Hepatocyte (in vitro differentiated cells): ENCODE results near the gene BEST1. TPM values are rescaled to one million over a fixed set of nuclear protein-coding genes. Genes with fewer than 3 reads are reported as not detected.
"Not testable (repeated sequence)": the region's sequence is repeated elsewhere in the genome, so short reads cannot be mapped to it uniquely, and the experiment has no call there.

ENCODE experiments used
- DNase-seq: peaks from one replicate; pipeline ENCODE4 v3.0.0-alpha.2; 2016; ENCODE audit warnings: low spot score
- H2AFZ ChIP-seq: fragments of 200-600 bp; sonication (generic); 2 replicates; pipeline ENCODE4 v1.6.0; 2016; ENCODE audit warnings: antibody characterized with exemption, mild to moderate bottlenecking
- H3K27ac ChIP-seq: fragments of 200-600 bp; sonication (generic); 2 replicates; pipeline ENCODE4 v1.5.1; 2016; ENCODE audit warnings: mild to moderate bottlenecking
- H3K27me3 ChIP-seq: fragments of 200-600 bp; sonication (generic); 2 replicates; pipeline ENCODE4 v1.6.1; 2016
- H3K36me3 ChIP-seq: fragments of 200-600 bp; sonication (generic); replicated peaks from 2 replicates; pipeline ENCODE4 v1.5.1; 2016; ENCODE audit warnings: low read depth; ENCODE audit not compliant: insufficient read depth
- H3K4me1 ChIP-seq: fragments of 200-600 bp; sonication (generic); 2 replicates; pipeline ENCODE4 v1.5.1; 2016; ENCODE audit warnings: mild to moderate bottlenecking, moderate library complexity; ENCODE audit not compliant: insufficient read depth
- H3K4me2 ChIP-seq: fragments of 200-600 bp; sonication (generic); 2 replicates; pipeline ENCODE4 v1.6.0; 2016
- H3K4me3 ChIP-seq: fragments of 200-600 bp; sonication (generic); 2 replicates; pipeline ENCODE4 v1.5.1; 2016; ENCODE audit warnings: mild to moderate bottlenecking
- H3K79me2 ChIP-seq: fragments of 200-600 bp; sonication (generic); 2 replicates; pipeline ENCODE4 v1.6.0; 2017; ENCODE audit warnings: mild to moderate bottlenecking
- H3K9me2 ChIP-seq: fragments of 200-600 bp; sonication (generic); replicated peaks from 2 replicates; pipeline ENCODE4 v1.6.0; 2017; ENCODE audit warnings: mild to moderate bottlenecking; ENCODE audit not compliant: insufficient read depth
- H3K9me3 ChIP-seq: fragments of 200-600 bp; sonication (generic); 2 replicates; pipeline ENCODE4 v1.5.1; 2016; ENCODE audit warnings: low read depth, mild to moderate bottlenecking
- H4K20me1 ChIP-seq: fragments of 200-600 bp; sonication (generic); 2 replicates; pipeline ENCODE4 v1.6.0; 2016; ENCODE audit warnings: mild to moderate bottlenecking; ENCODE audit not compliant: insufficient read depth, poor library complexity, severe bottlenecking
- EZH2 ChIP-seq: fragments of 200-600 bp; sonication (generic); IDR thresholded peaks from 2 replicates; pipeline ENCODE4 v1.6.1; 2016; ENCODE audit warnings: antibody characterized with exemption, mild to moderate bottlenecking, borderline replicate concordance
- EZH2phosphoT487 ChIP-seq: fragments of 200-600 bp; sonication (generic); IDR thresholded peaks from one replicate; pipeline ENCODE4 v1.6.1; 2018; ENCODE audit warnings: antibody characterized with exemption, mild to moderate bottlenecking, low read depth, moderate library complexity; ENCODE audit not compliant: unreplicated experiment, severe bottlenecking
- WGBS: methylation state at CpG from one replicate; pipeline ENCODE4 v1.1.6; 2016; ENCODE audit warnings: low lambda C conversion rate; ENCODE audit errors: missing lambda C conversion rate; 5-methylcytosine and 5-hydroxymethylcytosine counted together
- polyA plus RNA-seq: library from polyadenylated mRNA; unstranded; fragments of >200 nt; fragmentation: Nextera tagmentation; extraction: Ambion mirVana; gene quantifications from 2 replicates; pipeline ENCODE4 v1.2.1, GENCODE V29; 2016
- total RNA-seq: library from RNA; depleted of rRNA; stranded (reverse); fragments of >200 nt; gene quantifications from 2 replicates; pipeline ENCODE4 v1.2.3, GENCODE V29; 2014
- TF ChIP-seq, protein P1 (sequence below): fragments of 200-600 bp; sonication (generic); IDR thresholded peaks from 2 replicates; pipeline ENCODE4 v1.5.1; 2016; ENCODE audit warnings: antibody characterized with exemption, mild to moderate bottlenecking; ENCODE audit not compliant: poor library complexity

The BEST1 gene
- total and polyA plus RNA-seq, 2 experiments from 2014 or later: 3.5 to 5.7 TPM

DNA sequence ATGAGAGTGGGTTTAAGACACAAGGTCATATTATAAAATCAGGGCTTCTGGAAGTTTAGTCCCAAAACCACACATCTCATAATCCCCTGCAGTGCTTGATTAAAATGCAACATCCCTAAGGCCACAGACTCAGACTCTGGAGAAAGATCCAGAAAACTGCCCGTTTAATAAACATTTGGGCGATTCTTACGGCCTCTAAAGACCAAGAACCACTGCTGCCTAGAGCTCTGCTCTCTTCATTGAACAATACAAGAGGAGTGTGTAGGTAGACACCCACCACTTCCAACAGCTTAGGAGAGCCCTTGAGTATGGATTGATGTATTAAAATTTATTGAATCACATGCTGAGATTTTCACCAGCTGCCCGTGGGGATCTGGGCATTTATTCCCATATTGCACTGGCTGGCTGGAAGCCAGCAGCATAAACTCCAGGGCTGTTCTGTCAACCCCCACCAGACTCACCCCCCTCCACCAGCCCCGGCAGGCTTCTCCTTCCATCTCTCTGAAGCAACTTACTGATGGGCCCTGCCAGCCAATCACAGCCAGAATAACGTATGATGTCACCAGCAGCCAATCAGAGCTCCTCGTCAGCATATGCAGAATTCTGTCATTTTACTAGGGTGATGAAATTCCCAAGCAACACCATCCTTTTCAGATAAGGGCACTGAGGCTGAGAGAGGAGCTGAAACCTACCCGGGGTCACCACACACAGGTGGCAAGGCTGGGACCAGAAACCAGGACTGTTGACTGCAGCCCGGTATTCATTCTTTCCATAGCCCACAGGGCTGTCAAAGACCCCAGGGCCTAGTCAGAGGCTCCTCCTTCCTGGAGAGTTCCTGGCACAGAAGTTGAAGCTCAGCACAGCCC, 749 bp upstream of the BEST1 start:
- Histone ChIP-seq H3K4me1 (peaks cover 8% of the 10 kb centered on the region), H3K36me3 (no peaks in the 10 kb centered on the region), H3K4me2 (no peak overlapping the region), H3K27me3 (no peaks in the 10 kb centered on the region), H3K27ac (peak overlapping the region; percentile 71), H3K9me3 (no peaks in the 10 kb centered on the region), H3K9me2 (no peaks in the 10 kb centered on the region), H3K79me2 (no peaks in the 10 kb centered on the region), H2AFZ (no peak overlapping the region), H3K4me3 (no peak overlapping the region), H4K20me1 (no peaks in the 10 kb centered on the region)
- peak; percentile 87 for DNase-seq
- TF ChIP-seq EZH2phosphoT487 (no peak), EZH2 (no peak)
- TF ChIP-seq, protein P1, sequence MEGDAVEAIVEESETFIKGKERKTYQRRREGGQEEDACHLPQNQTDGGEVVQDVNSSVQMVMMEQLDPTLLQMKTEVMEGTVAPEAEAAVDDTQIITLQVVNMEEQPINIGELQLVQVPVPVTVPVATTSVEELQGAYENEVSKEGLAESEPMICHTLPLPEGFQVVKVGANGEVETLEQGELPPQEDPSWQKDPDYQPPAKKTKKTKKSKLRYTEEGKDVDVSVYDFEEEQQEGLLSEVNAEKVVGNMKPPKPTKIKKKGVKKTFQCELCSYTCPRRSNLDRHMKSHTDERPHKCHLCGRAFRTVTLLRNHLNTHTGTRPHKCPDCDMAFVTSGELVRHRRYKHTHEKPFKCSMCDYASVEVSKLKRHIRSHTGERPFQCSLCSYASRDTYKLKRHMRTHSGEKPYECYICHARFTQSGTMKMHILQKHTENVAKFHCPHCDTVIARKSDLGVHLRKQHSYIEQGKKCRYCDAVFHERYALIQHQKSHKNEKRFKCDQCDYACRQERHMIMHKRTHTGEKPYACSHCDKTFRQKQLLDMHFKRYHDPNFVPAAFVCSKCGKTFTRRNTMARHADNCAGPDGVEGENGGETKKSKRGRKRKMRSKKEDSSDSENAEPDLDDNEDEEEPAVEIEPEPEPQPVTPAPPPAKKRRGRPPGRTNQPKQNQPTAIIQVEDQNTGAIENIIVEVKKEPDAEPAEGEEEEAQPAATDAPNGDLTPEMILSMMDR: no peak
- WGBS: 56% methylated on average over 9 of the region's 9 CpGs

DNA sequence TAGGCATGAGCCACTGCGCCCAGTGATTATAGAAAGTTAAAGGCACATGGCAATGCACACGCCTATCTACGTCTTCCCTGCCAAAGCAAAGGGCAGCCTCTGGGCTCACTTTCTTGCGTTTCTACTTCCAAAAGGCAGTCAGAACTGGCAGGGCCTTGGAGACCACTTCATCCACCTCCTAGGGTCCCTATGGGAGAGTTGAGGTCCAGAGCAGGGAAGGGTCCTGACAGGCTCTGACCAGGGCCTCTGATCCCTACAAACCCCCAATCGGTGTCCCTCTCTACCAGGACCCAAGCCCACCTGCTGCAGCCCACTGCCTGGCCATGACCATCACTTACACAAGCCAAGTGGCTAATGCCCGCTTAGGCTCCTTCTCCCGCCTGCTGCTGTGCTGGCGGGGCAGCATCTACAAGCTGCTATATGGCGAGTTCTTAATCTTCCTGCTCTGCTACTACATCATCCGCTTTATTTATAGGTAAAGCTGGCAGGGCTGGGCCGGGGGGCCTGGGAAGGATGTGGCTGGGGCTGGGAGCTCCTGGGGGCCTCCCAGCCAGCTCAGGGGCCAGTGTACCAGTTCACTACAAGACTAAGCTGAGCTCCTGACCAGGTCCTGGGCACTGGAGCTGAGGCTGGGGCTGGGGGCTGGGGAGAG, 1.5 kb downstream of the BEST1 start:
- no peaks in the 10 kb centered on the region for H3K27me3 ChIP-seq
- H3K4me1 ChIP-seq: peaks cover 20% of the 10 kb centered on the region
- no peak for DNase-seq
- H3K4me2 ChIP-seq: no peak overlapping the region
- WGBS: 95% methylated on average over 11 of the region's 11 CpGs
- no peak overlapping the region for H3K4me3 ChIP-seq
- no peak overlapping the region for H3K27ac ChIP-seq
- no peaks in the 10 kb centered on the region for H4K20me1 ChIP-seq
- no peak for TF ChIP-seq EZH2phosphoT487
- TF ChIP-seq, protein P1: no peak
- no peak for TF ChIP-seq EZH2
- H3K79me2 ChIP-seq: no peaks in the 10 kb centered on the region
- H3K36me3 ChIP-seq: no peaks in the 10 kb centered on the region
- H2AFZ ChIP-seq: no peak overlapping the region
- no peaks in the 10 kb centered on the region for H3K9me2 ChIP-seq
- no peaks in the 10 kb centered on the region for H3K9me3 ChIP-seq

DNA sequence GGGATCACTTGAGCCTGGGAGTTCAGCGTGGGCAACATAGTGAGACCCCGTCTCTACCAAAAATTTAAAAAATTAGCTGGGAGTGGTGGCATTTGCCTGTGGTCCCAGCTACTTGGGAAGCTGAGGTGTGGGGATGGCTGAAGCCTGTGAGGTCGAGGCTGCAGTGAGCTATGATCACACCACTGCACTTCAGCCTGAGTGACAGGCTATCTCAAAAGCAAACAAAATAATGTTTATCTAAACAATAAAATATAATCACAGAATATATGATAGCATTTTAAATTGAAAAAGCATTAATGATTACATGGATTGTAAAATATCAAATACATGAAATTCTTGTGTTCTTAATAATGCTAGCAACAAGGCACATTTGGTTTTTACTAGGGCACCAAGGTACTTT, 2.7 kb downstream of the BEST1 start:
- H3K4me1 ChIP-seq: peaks cover 17% of the 10 kb centered on the region
- no peak for DNase-seq
- no peaks in the 10 kb centered on the region for H3K36me3 ChIP-seq
- H2AFZ ChIP-seq: no peak overlapping the region
- H4K20me1 ChIP-seq: no peaks in the 10 kb centered on the region
- 83% methylated on average over 3 of the region's 3 CpGs for WGBS
- no peaks in the 10 kb centered on the region for H3K9me2 ChIP-seq
- H3K27me3 ChIP-seq: no peaks in the 10 kb centered on the region
- H3K9me3 ChIP-seq: no peaks in the 10 kb centered on the region
- H3K4me3 ChIP-seq: no peak overlapping the region
- no peaks in the 10 kb centered on the region for H3K79me2 ChIP-seq
- no peak overlapping the region for H3K27ac ChIP-seq
- no peak overlapping the region for H3K4me2 ChIP-seq
- TF ChIP-seq EZH2: no peak
- no peak for TF ChIP-seq EZH2phosphoT487
- TF ChIP-seq, protein P1: no peak

DNA sequence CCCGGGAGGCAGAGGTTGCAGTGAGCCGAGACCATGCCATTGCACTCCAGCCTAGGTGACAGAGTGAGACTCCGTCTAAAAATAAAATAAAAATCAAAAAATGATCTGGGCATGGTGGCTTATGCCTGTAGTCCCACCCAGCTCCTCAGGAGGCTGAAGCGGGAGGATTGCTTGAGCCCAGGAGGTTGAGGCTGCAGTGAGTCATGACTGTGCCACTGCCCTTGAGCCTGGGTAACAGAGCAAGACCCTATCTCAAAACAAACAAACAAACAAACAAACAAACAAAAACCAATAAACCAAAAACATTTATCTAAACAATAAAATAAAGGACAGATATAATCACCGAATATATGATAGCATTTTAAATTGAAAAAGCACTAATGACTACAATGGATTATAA, 3.5 kb downstream of the BEST1 start:
- not testable (repeated sequence) for H3K4me3 ChIP-seq, H3K79me2 ChIP-seq, H3K9me3 ChIP-seq, H2AFZ ChIP-seq, DNase-seq, H3K27me3 ChIP-seq, H3K9me2 ChIP-seq, H4K20me1 ChIP-seq, H3K27ac ChIP-seq, H3K4me2 ChIP-seq, H3K36me3 ChIP-seq
- H3K4me1 ChIP-seq: peaks cover 17% of the 10 kb centered on the region
- 96% methylated on average over 5 of the region's 5 CpGs for WGBS
